ENCODE results near the gene ACAT1.
A peak's percentile ranks its signal among the peaks of the same experiment; 100 is the strongest.
"Not testable (repeated sequence)": the region's sequence is repeated elsewhere in the genome, so short reads cannot be mapped to it uniquely, and the experiment has no call there.

ACAT1 gene

DNA sequence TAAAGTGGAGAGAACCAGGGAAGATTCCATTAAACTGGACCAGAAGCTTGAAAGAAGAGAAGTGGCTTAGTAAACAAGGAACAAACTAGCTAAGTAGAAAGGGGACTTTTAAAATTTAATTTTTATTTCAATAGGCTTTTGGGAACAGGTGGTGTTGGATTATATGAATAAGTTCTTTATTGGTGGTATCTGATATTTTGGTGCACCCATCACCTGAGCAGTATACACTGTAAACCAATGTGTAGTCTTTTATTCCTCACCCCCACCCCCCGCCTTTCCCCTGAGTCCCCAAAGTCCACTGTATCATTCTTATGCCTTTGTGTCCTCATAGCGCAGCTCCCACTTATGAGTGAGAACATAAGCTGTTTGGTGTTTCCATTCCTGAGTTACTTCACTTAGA is 7.4 kb downstream of the ACAT1 start:
- no peak for TF ChIP-seq ZFX (IDR thresholded peaks at IDR 0.05)
- TF ChIP-seq, protein P1, sequence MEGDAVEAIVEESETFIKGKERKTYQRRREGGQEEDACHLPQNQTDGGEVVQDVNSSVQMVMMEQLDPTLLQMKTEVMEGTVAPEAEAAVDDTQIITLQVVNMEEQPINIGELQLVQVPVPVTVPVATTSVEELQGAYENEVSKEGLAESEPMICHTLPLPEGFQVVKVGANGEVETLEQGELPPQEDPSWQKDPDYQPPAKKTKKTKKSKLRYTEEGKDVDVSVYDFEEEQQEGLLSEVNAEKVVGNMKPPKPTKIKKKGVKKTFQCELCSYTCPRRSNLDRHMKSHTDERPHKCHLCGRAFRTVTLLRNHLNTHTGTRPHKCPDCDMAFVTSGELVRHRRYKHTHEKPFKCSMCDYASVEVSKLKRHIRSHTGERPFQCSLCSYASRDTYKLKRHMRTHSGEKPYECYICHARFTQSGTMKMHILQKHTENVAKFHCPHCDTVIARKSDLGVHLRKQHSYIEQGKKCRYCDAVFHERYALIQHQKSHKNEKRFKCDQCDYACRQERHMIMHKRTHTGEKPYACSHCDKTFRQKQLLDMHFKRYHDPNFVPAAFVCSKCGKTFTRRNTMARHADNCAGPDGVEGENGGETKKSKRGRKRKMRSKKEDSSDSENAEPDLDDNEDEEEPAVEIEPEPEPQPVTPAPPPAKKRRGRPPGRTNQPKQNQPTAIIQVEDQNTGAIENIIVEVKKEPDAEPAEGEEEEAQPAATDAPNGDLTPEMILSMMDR (conservative IDR thresholded peaks at IDR 0.05), result no peak

DNA sequence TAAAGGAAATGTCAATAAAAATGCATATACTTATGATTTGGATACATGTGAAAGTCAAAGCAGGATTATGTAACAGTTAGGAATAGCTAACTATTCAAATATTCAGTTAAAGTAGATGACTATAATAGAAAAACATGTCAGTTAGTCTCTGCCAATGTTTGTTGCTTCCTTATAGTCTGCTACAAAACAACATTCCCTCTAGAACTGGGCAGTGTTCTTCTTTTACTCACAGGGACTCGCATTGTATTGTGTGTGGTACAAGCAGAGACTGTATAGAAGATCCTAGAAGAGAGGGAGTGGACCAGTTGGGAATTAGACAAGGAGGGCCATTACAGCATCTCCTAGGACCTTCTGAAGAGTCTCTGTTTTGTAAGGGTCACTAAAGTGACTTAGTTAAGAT is 10.6 kb downstream of the ACAT1 start:
- TF ChIP-seq ZFX (IDR thresholded peaks at IDR 0.05), result no peak
- TF ChIP-seq, protein P1 (conservative IDR thresholded peaks at IDR 0.05), result no peak
- no peak overlapping the region for H3K27ac ChIP-seq

More for the DNA sequence above, 7.4 kb downstream of the ACAT1 start:
- H3K27ac ChIP-seq, result no peak overlapping the region

DNA sequence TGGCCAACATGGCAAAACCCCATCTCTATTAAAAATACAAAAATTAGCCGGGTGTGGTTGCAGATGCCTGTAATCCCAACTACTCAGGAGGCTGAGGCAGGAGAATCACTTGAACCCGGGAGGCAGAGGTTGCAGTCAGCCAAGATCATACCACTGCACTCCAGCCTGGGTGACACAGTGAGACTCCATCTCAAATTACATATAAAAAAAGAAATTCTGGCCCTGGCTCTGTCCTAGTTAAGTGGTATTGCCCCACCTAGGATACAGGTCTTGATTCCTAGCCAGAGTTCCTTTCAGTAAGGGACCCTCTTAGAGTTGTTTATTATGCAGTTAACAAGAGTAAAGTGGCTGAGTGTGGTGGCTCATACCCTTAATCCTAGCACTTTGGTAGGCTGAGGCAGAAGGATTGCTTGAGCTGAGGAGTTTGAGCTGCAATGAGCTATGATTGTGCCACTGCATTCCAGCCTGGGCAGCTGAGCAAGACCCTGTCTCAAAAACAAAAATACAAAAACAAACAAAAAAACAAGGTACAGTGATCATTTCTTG is 11.7 kb downstream of the ACAT1 start:
- H3K27ac ChIP-seq, result not testable (repeated sequence)

DNA sequence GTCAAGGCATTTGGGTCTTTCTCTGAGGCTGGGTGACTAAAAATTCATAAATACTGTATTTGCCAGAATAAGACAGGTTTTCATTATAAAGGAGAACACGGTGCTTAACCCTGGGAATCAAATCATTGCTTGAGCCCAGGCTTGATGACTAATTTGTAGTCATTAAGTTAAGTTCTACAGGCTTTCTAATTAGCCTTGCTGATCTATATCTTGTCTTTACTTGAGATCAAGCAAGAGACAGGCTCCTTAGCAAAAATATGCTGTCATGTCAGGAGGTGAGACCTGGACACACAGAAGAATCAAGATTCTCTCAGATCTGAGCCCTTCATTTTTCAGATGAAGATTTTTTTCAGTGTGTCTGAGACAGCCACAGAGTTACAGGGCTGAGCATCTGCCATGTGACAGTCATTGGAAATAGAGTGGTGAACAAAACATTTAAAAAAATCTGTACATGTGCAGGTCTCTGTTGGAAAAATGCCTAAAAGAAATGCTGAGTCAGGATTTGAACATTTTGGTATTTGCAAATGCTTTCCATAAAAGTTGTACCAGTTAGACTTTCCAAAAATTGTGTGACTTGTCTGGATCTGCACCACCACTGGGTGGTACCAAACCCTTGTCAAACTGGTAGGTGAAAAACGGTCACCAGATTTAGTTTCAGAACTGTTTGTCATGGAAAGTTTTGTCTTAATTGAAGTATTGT is 14.6 kb downstream of the ACAT1 start:
- TF ChIP-seq ZFX (IDR thresholded peaks at IDR 0.05), result no peak
- TF ChIP-seq, protein P1 (conservative IDR thresholded peaks at IDR 0.05), result peak; percentile 71
- H3K27ac ChIP-seq, result no peak overlapping the region

DNA sequence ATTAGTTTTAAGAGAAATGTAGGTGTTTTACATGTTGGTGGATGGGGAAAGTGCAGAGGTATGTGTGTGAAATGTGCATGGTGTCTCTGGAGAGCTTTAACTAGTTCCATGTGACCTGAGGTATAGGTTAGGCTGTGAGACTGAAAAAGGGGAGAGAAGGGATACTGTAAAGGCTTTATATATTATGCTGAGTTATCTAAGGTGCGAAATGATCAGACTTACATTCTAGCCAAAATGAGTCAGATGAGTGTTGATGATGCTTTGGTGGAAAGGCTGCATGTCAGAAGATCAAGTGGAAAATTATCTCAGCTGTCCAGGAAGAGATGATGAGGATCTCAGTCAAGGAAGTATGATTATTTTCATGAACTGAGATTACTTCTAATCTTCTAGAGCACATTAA is 15.8 kb downstream of the ACAT1 start:
- no peak for TF ChIP-seq ZFX (IDR thresholded peaks at IDR 0.05)
- TF ChIP-seq, protein P1 (conservative IDR thresholded peaks at IDR 0.05), result no peak
- no peak overlapping the region for H3K27ac ChIP-seq

DNA sequence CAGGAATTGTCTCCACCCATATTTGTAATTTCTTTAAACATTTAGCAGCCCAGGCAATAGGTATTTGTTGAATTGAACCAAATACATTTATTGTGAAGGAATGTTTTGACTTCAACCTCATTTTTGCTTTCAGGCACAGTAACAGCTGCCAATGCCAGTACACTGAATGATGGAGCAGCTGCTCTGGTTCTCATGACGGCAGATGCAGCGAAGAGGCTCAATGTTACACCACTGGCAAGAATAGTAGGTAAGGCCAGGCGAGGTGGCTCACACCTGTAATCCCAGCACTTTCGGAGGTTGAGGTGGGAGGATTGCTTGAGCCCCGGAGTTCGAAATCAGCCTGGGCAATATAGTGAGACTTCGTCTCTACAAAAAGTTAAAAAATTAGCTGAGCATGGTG is 20.9 kb downstream of the ACAT1 start:
- no peak overlapping the region for H3K27ac ChIP-seq
- TF ChIP-seq ZFX (IDR thresholded peaks at IDR 0.05), result no peak
- TF ChIP-seq, protein P1 (conservative IDR thresholded peaks at IDR 0.05), result no peak

DNA sequence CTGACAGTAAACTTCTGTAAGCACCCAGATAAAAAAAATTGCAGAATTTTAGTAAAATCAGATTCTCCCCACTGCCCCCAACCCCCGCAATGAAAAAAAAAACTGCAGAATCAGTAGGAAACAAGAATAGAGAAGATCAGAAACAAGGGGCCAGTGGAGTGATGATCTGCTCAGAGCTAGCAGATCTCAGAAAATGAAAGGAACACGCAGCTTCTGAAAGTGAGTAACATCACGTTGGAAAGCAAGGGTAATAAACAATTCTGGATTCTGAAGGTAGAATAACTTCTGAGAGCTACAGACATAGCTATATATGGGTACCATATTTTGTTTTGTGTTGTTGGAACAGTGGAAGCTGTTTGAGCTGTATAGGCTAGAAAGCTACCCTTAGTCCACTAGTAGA is 23.2 kb downstream of the ACAT1 start:
- no peak for TF ChIP-seq ZFX (IDR thresholded peaks at IDR 0.05)
- TF ChIP-seq, protein P1 (conservative IDR thresholded peaks at IDR 0.05), result no peak
- no peak overlapping the region for H3K27ac ChIP-seq

DNA sequence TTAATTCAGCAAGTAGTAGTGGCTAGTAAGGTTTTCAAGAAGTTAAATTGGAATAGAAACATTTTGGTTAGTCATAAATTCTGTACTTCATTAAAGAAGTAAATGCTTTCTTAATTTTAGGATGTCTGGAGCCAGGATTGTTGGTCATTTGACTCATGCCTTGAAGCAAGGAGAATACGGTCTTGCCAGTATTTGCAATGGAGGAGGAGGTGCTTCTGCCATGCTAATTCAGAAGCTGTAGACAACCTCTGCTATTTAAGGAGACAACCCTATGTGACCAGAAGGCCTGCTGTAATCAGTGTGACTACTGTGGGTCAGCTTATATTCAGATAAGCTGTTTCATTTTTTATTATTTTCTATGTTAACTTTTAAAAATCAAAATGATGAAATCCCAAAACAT is 25.8 kb downstream of the ACAT1 start:
- TF ChIP-seq, protein P1 (conservative IDR thresholded peaks at IDR 0.05), result no peak
- no peak for TF ChIP-seq ZFX (IDR thresholded peaks at IDR 0.05)
- no peak overlapping the region for H3K27ac ChIP-seq

Measured in C4-2B (cell line).